Endothelial cell of umbilical vein (primary cell): ENCODE measurements around the gene VHLL. TPM values are rescaled to one million over a fixed set of nuclear protein-coding genes. Genes with fewer than 3 reads are reported as not detected.

Experiments used
- BruUV-seq: library from RNA; stranded (reverse); fragments of 400-500 nt; replicated peaks from 2 replicates; lab custom pipeline; 2021; lab: Mats Ljungman, UMichigan
- CTCF ChIA-PET: fragments of 300-600, 350-600 bp; sonication (Branson Sonifier 250); formaldehyde crosslinking; loops from one replicate; lab custom pipeline; 2021; ENCODE audit warnings: antibody characterized with exemption, inconsistent platforms; lab: Charles Lee
- POLR2A ChIA-PET: fragments of 300-600, 350-600 bp; sonication (Branson Sonifier 250); formaldehyde crosslinking; loops from one replicate; lab custom pipeline; 2021; ENCODE audit warnings: antibody characterized with exemption, inconsistent platforms; lab: Charles Lee
- DNase-seq: peaks from one replicate; pipeline ENCODE4 v3.0.0-alpha.2; 2011; ENCODE audit warnings: low read depth, low spot score
- FAIRE-seq: peaks from 2 replicates; lab custom pipeline; 2011; peaks lifted over from hg19 to GRCh38; lab: Jason Lieb, UNC
- H2AFZ ChIP-seq: 2 replicates; pipeline ENCODE4 v1.6.0; 2012; ENCODE audit warnings: low read depth, low read length, control low read depth, inconsistent platforms
- H3K27ac ChIP-seq: 2 replicates; pipeline ENCODE4 v1.5.1; 2011; ENCODE audit warnings: low read depth, mild to moderate bottlenecking, control low read depth, low read length, moderate library complexity; ENCODE audit not compliant: insufficient read depth
- H3K27me3 ChIP-seq, 2 experiments: 2 replicates each; pipeline versions ENCODE4 v1.6.0 to v1.6.1; 2011; ENCODE audit warnings: low read length in 2 of 2, mixed read lengths in 1 of 2; ENCODE audit not compliant: control insufficient read depth in 2 of 2, insufficient read depth in 2 of 2
- H3K36me3 ChIP-seq, 2 experiments: 2 replicates in 1 of 2; 3 replicates in 1 of 2; pipeline ENCODE4 v1.5.1; 2011; ENCODE audit warnings: low read length in 2 of 2, mild to moderate bottlenecking in 1 of 2, moderate library complexity in 1 of 2; ENCODE audit not compliant: control insufficient read depth in 2 of 2, insufficient read depth in 2 of 2; ENCODE audit errors: extremely low read depth in 1 of 2
- H3K4me1 ChIP-seq: 3 replicates; pipeline ENCODE4 v1.5.1; 2011; ENCODE audit warnings: mild to moderate bottlenecking, low read length; ENCODE audit not compliant: control insufficient read depth, insufficient read depth; ENCODE audit errors: extremely low read depth
- H3K4me2 ChIP-seq: 2 replicates; pipeline ENCODE4 v1.6.1; 2011; ENCODE audit warnings: low read length, control low read depth, mixed read lengths; ENCODE audit not compliant: insufficient read depth
- H3K4me3 ChIP-seq, 3 experiments: fragments of 200-600 bp in 1 of 3; sonication (generic), shearing (Covaris generic) in 1 of 3; replicated peaks in 1 of 3; 2 replicates each; pipeline ENCODE4 v1.5.1; 2011 to 2016; ENCODE audit warnings: control low read depth in 3 of 3, low read length in 3 of 3, mild to moderate bottlenecking in 2 of 3, inconsistent platforms in 1 of 3, low read depth in 1 of 3, moderate library complexity in 1 of 3; ENCODE audit not compliant: insufficient read depth in 1 of 3
- H3K79me2 ChIP-seq: 2 replicates; pipeline ENCODE4 v1.6.0; 2012; ENCODE audit warnings: low read length, inconsistent platforms; ENCODE audit not compliant: control insufficient read depth, insufficient read depth
- H3K9ac ChIP-seq: replicated peaks from 2 replicates; pipeline ENCODE3; 2011; ENCODE audit warnings: low read length, control low read depth; ENCODE audit not compliant: insufficient read depth; ENCODE audit errors: extremely low read depth
- H3K9me1 ChIP-seq: replicated peaks from 3 replicates; pipeline ENCODE4 v1.6.0; 2011; ENCODE audit warnings: mild to moderate bottlenecking, low read length; ENCODE audit not compliant: control insufficient read depth, insufficient read depth; ENCODE audit errors: extremely low read depth
- H3K9me3 ChIP-seq: replicated peaks from 2 replicates; pipeline ENCODE4 v1.5.1; 2012; ENCODE audit warnings: low read length, inconsistent platforms; ENCODE audit not compliant: control insufficient read depth, insufficient read depth
- H4K20me1 ChIP-seq: replicated peaks from 2 replicates; pipeline ENCODE3; 2011; ENCODE audit warnings: mild to moderate bottlenecking, low read length; ENCODE audit not compliant: control insufficient read depth, insufficient read depth; ENCODE audit errors: extremely low read depth
- EZH2 ChIP-seq: IDR thresholded peaks from 2 replicates; pipeline ENCODE4 v1.6.1; 2012; ENCODE audit warnings: borderline replicate concordance, low read depth, mild to moderate bottlenecking, moderate library complexity, low read length, inconsistent platforms; ENCODE audit not compliant: severe bottlenecking
- FOS ChIP-seq: IDR thresholded peaks from 2 replicates; pipeline ENCODE4 v1.6.1; 2011; ENCODE audit warnings: mild to moderate bottlenecking, low read length, moderate library complexity, borderline replicate concordance; ENCODE audit not compliant: insufficient read depth
- GATA2 ChIP-seq: IDR thresholded peaks from 2 replicates; pipeline ENCODE4 v1.7.0; 2011; ENCODE audit warnings: low read depth, mild to moderate bottlenecking, moderate library complexity, mixed read lengths, low read length; ENCODE audit not compliant: insufficient read length, insufficient read depth
- JUN ChIP-seq: IDR thresholded peaks from 2 replicates; pipeline ENCODE4 v1.6.1; 2011; ENCODE audit warnings: borderline replicate concordance, low read depth; ENCODE audit not compliant: insufficient read length, insufficient read depth
- MYC ChIP-seq: IDR thresholded peaks from one replicate; pipeline ENCODE4 v1.6.1; 2011; ENCODE audit warnings: mild to moderate bottlenecking, low read depth, low read length
- POLR2A ChIP-seq: IDR thresholded peaks from 2 replicates; pipeline ENCODE4 v1.6.1; 2012; ENCODE audit warnings: low read depth, mild to moderate bottlenecking, control low read depth, low read length
- POLR2AphosphoS5 ChIP-seq: IDR thresholded peaks from 2 replicates; pipeline ENCODE4 v1.6.1; 2012; ENCODE audit warnings: low read depth, mild to moderate bottlenecking, control low read depth, low read length, moderate library complexity; ENCODE audit not compliant: insufficient read depth
- dilution Hi-C: fragments of 300-500 bp; cut with MboI; formaldehyde crosslinking; loops from one replicate; pipeline ENCODE4 v1.15.0; 2019; ENCODE audit warnings: low sequenced_read_pairs; ENCODE audit not compliant: extremely low pct_ligation_motif_present
- intact Hi-C: fragments of 100-400 bp; cut with micrococcal nuclease; formaldehyde crosslinking; loops from one replicate; pipeline ENCODE4 v1.10.0; 2022
- polyA plus RNA-seq, 4 experiments: library from polyadenylated mRNA; depleted of rRNA in 3 of 4; stranded (reverse) in 3 of 4; unstranded in 1 of 4; fragments of >200 nt; gene quantifications; 2 replicates each; pipeline versions ENCODE4 v1.2.1 to v1.2.3, GENCODE V29; 2011 to 2012; ENCODE audit warnings: missing spikeins in 1 of 4
- total RNA-seq: library from RNA; stranded (reverse); gene quantifications from 2 replicates; pipeline ENCODE4 v1.2.3, GENCODE V29; 2021
- TF ChIP-seq, protein P1 (sequence below): IDR thresholded peaks from 2 replicates; pipeline ENCODE4 v1.6.1; 2011; ENCODE audit not compliant: insufficient read depth, insufficient read length
- TF ChIP-seq, protein P2 (sequence below), 2 donors: IDR thresholded peaks; 1 replicate in 1 of 2; 2 replicates in 1 of 2; pipeline ENCODE4 v1.5.1; 2011; ENCODE audit warnings: low read length in 2 of 2, mild to moderate bottlenecking in 2 of 2, moderate library complexity in 2 of 2, control low read depth in 1 of 2, inconsistent platforms in 1 of 2, low read depth in 1 of 2; ENCODE audit not compliant: insufficient read depth in 1 of 2; ENCODE audit errors: extremely low read depth in 1 of 2

Gene VHLL
- total and polyA plus RNA-seq, 2 donors (not counting 3 experiments of a cell fraction or from before 2014, with no cell fraction given): 0.73 TPM; not detected in 1

DNA sequence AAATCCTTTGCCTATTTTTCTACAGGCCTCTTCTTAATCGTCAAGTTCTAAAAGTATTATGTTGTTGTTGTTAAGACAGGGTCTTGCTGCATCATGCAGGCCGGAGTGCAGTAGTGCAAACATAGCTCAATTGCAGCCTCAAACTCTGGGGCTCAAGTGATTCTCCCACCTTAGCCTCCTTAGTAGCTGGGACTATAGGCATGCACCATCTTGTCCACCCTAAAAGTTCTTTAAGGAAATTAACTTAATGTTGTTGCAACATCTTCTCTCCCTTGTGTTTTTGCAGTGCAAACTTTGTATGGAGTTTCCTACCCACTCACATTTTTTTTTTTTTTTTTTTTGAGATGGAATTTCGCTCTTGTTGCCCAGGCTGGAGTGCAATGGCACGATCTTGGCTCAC is 4.1 kb upstream of the VHLL start:
- Histone ChIP-seq H3K79me2 (no peaks in the 10 kb centered on the region), H3K27ac (no peak overlapping the region), H3K27me3 (no peaks in the 10 kb centered on the region), H2AFZ (no peak overlapping the region), H3K4me1 (no peaks in the 10 kb centered on the region), H3K36me3 (peaks cover under 1 to 8% of the 10 kb centered on the region in 2 experiments), H3K4me3 (no peak overlapping the region), H3K9me3 (no peaks in the 10 kb centered on the region), H3K9ac (no peak overlapping the region), H3K4me2 (no peak overlapping the region), H3K9me1 (no peaks in the 10 kb centered on the region), H4K20me1 (no peaks in the 10 kb centered on the region)
- dilution Hi-C loops (no loop called here), intact Hi-C loops (no loop called here)
- POLR2A ChIA-PET: no interaction called here
- FAIRE-seq (no peak), DNase-seq (no peak)
- no TSS peak for BruUV-seq
- TF ChIP-seq POLR2AphosphoS5: no peak
- TF ChIP-seq, protein P1, sequence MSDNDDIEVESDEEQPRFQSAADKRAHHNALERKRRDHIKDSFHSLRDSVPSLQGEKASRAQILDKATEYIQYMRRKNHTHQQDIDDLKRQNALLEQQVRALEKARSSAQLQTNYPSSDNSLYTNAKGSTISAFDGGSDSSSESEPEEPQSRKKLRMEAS: no peak
- TF ChIP-seq, protein P2, sequence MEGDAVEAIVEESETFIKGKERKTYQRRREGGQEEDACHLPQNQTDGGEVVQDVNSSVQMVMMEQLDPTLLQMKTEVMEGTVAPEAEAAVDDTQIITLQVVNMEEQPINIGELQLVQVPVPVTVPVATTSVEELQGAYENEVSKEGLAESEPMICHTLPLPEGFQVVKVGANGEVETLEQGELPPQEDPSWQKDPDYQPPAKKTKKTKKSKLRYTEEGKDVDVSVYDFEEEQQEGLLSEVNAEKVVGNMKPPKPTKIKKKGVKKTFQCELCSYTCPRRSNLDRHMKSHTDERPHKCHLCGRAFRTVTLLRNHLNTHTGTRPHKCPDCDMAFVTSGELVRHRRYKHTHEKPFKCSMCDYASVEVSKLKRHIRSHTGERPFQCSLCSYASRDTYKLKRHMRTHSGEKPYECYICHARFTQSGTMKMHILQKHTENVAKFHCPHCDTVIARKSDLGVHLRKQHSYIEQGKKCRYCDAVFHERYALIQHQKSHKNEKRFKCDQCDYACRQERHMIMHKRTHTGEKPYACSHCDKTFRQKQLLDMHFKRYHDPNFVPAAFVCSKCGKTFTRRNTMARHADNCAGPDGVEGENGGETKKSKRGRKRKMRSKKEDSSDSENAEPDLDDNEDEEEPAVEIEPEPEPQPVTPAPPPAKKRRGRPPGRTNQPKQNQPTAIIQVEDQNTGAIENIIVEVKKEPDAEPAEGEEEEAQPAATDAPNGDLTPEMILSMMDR (IDR thresholded peaks at IDR 0.05; ENCODE audit: extremely low read depth in 1 of 2, insufficient read depth in 1 of 2, low read depth in 1 of 2, low read length in 2 of 2): no peak
- CTCF ChIA-PET: interaction anchor here (1.2 kb wide), 1 partner anchor 16 kb away, joined by 4 read pairs; no protein-coding TSS in a partner anchor

DNA sequence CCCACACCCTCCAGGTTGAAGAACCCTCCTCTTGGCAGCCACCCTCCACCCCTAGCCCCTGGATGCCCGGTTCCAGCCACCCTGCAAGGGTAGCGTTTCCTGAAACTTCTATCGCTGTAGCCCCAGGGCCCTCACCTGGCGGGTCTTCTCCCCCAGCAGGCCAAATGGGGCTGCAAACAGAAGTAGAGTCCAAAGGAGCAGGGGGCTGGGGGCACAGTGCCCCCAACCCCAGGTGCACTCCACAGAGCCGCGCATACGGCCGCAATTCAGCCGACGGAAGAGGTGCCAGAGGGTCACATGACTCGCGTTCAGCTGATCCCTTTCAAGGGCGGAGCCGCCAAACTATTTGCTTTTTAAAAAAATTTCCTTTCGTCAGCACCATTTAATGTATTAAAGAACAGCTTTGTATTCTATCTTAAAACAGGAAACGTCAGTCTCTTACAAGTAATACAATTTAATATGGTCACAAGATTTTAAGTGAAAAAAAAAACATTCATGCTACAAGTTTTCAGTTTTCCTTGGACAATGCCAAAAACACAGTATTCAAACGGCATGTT is 3.6 kb downstream of the VHLL start, which contains the start of gene GLMP:
Gene GLMP (minus strand): TSS at position 289 of the 557 bp plus-strand sequence. CDS start 34 bp downstream, at position 255.
- H3K36me3 ChIP-seq: peaks cover 0 to 2% of the 10 kb centered on the region in 2 experiments
- H4K20me1 ChIP-seq: no peaks in the 10 kb centered on the region
- H3K27me3 ChIP-seq: no peaks in the 10 kb centered on the region
- DNase-seq: peak; percentile 66
- CTCF ChIA-PET: interaction anchor here (0.8 to 1.2 kb wide), 4 partner anchors 12 to 44 kb away, joined by 3 to 6 read pairs (median 5); no protein-coding TSS in a partner anchor
- dilution Hi-C loops: no loop called here
- FAIRE-seq: peak; percentile 98
- intact Hi-C loops: no loop called here
- peak within 1 kb of the TSS; percentile 3 for H3K27ac ChIP-seq
- H2AFZ ChIP-seq: peak within 1 kb of the TSS; percentile 71
- POLR2A ChIA-PET: interaction anchor here (0.6 to 0.9 kb wide), 2 partner anchors 12 to 22 kb away, joined by 3 to 4 read pairs; no protein-coding TSS in a partner anchor
- H3K4me2 ChIP-seq: peak within 1 kb of the TSS; percentile 75
- no TSS peak for BruUV-seq
- H3K9me3 ChIP-seq: no peaks in the 10 kb centered on the region
- H3K9me1 ChIP-seq: no peaks in the 10 kb centered on the region
- peak within 1 kb of the TSS; percentile 41 to 82 (median 66) for H3K4me3 ChIP-seq
- peaks cover 10% of the 10 kb centered on the region for H3K4me1 ChIP-seq
- H3K79me2 ChIP-seq: peaks cover 6% of the 10 kb centered on the region
- H3K9ac ChIP-seq: peak within 1 kb of the TSS; percentile 57
- TF ChIP-seq, protein P1: peak; percentile 65
- no peak for TF ChIP-seq JUN
- no peak for TF ChIP-seq MYC
- TF ChIP-seq, protein P2 (IDR thresholded peaks at IDR 0.05; ENCODE audit: extremely low read depth in 1 of 2, insufficient read depth in 1 of 2, low read depth in 1 of 2, low read length in 2 of 2): no peak
- no peak for TF ChIP-seq GATA2
- no peak for TF ChIP-seq EZH2
- TF ChIP-seq POLR2A: peak; percentile 79
- peak; percentile 69 for TF ChIP-seq POLR2AphosphoS5
- no peak for TF ChIP-seq FOS
